ENCODE measurements around the gene DPYD.

DNA sequence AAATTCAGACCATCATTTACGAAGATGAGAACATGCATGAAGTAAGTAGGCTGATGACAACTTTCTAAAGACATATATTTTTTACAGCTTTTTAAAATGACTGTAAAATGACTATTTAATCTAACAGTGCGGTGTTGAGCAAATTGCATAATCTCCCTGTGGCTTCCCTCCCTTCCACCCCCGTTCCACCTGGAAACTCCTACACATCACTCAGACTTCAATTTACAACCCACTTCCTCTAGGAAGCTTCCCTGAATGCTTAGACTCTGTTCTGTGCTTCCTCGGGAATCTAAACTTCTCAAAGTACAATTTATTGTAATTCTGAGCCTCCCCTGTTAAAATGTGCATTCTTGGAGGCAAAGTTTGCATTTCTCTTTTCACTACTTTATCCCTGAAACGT, 354.9 kb downstream of the DPYD start:
- TF ChIP-seq CTCF (IDR thresholded peaks at IDR 0.05), result no peak
- TF ChIP-seq POLR2A (IDR thresholded peaks at IDR 0.05), result no peak
